ENCODE measurements around the gene NKX2-3.

The NKX2-3 gene

DNA sequence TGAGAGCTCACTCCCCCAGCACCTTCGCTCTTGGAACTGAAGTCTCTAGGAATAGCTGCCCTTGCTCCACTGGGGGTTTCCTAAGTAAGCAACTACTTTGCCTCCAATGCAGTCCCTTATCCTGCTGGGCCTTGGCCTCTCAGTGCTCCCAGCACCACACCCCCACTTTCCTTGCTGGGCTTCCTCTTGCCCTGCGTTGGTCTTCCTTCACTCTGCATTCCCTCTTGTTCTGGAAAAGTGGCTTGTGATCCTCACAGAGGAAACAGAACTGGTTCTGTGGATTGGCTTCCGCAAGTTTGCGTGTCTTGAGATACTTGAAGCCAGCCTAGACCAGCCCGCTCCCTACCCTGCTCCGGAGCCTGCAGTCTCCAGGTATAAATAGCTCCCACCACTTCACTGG is 6.4 kb downstream of the NKX2-3 start:
- no peak for DNase-seq

DNA sequence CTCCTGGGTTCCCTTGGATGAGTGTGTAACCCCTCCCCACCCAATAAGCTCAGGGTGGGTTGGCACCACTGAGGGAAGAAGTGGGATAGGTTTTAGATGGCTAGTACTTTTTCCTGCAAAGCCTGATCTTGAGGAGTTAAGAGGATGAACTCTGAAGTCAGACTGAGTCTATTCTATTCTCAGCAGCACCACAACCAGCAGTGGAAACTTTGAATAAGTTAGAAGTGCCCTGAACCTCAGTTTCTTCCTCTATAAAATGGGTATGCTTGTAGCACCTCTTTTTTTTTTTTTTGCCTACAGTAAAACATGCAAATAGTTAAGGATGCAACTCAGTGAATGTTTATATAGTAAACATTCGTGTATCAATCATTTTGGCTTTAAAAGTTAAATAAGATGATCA is 7.1 kb downstream of the NKX2-3 start:
- DNase-seq = no peak

DNA sequence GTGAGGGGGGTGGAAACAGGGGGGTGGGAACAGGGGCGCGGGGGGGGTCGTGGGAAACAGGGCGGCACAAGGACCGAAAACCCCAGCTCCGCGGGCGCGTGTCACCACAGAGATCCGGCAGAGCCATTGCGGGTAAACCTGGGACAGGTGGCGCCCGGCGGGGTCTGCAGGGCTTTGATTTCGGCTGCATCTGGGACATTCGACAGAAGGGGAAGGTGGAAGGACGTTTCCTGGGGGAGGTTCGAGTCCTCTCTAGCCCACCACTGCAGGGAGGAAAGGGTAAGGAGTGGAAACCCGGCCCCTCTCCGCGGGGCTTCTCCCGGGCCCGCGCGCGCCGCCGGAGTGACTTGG is 7.5 kb downstream of the NKX2-3 start:
- no peak for DNase-seq

DNA sequence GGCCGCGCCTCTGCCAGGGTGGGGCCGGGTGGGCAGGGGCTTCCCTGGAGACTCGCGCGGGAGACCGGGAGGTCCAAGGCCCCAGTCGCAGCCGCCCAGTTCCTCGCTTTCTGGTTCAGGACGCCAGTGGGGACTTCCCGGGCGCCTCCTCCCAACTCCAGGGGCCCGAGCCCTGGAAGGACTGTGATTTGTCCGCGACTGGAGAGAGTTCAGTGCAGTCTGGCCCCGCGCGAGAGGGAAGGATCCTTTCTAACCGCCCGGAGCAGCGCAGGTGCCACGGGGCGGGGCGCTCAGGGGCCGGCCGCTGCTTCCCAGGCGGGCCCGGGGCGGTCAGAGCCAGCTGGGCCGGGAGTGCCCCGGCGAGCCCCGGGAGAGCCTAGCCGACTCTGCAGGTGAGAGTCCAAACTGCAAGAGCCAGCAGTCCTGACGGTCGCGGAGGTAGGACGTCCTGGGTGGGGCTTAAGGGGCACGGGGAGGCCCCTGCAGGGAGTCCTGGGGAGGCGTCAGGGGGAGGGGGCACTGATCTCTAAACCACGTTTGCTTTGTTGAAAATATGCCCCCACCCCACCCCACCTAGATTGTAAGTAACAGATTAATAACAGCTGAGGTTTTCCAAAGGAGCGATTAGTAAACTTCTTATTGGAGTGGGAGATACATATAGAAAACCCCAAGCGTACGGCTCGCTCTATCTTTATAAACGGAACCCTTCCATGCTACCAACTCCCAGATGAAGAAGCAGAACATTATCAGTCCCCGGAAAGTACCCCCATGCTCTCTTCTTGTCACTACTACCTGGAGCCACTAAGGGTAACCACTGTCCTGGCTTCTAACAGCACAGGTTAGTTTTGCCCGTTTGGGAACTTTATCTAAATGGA is 8.2 kb downstream of the NKX2-3 start:
- no peak for DNase-seq

DNA sequence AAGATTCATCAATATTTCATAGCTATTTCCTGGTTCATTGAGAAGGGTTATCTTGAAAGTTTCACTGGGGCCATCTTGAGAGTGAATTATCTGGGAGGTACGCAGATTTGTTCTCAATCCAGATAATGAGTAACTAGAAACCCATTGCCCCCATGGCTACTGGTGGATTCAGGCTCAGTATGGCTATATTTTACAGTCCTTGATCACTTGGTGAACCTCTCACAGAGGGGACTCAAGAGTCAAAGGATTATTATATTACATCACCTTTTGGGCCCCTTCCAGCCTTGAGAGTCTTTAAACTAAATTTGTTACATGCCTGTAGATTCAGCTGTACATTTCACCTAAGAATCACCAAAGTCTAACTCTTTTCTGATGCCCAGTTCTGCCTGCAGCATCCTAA is 11.6 kb downstream of the NKX2-3 start:
- no peak for DNase-seq

DNA sequence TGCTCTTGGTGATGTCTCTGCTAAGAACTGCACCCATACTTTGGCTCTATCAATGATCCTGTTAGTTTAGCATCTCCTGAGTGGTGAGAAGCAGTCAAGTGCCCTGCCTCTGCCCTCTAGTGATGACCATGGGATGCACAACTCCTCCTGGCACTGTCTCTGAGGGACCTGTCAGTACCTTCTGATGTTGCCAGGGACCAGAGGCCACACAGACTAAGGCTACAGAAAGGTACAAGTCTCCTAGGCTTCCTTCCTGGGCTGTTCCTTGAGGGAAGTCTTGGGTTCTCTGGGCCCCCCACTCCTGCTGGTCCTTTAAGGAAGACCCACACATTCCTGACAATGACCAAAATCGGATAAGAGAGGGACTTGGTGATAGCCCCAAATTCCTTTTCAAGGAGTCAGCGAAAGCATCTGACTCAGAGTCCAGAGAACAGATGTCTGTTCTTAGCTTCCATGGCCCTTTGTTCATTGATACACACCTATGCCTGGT is 15.3 kb downstream of the NKX2-3 start:
- DNase-seq = no peak

DNA sequence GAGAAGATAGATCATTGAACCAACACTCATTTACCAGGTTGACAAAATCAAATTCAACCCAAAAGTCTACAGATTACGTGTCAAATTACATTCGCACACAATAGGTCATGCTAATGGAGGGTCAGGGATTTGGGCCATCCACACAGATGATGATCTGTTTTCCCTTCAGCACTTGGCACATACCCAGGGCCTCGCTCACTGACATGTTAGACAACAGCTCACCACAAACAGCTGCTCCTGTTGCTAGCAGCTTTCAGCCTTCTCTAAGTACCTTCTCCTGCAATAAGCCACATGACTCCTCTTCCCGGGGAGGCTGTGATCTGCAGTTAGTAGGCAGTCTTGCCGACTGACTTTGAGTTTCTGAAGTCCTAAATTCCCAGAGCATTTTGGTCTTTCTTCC is 18.4 kb downstream of the NKX2-3 start:
- no peak for DNase-seq

DNA sequence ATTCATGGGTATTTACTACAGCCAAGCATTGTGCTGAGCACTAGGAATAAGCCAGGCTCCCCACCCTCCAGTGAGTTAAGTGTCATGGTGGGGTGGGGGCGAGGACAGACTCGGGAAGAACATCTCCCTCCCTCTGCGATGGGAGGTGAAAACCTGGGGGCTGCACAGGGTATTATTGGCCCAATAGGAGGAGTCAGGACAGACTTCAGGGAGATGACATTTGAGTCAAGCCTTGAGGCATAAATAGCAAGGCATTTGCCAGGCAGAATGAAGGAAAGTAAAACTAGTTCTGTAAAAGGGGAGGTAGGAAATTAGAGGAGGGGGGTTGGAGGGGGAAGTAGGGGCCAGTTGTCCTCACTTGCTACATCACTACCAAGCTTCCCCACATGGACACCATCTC is 18.9 kb downstream of the NKX2-3 start:
- no peak for DNase-seq

DNA sequence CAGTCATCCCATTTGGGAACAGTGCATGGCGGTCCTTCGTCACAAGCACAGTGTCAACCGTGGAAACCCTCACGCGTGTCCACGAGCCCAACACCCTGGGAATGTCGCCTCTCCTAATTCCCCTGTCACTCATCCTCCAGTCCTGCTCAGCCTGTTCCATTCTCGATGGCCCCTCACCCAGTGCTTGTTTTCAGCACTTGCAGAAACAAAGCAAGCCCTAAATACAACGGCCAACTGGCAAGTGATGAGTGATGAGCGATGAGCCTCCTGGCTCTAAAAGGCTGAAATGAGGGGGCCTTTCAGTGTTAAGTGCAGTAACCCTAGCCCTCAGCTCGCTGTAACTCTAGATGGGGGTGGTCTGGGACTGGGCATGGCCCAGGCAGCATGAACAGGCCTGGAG is 22.6 kb downstream of the NKX2-3 start:
- no peak for DNase-seq

DNA sequence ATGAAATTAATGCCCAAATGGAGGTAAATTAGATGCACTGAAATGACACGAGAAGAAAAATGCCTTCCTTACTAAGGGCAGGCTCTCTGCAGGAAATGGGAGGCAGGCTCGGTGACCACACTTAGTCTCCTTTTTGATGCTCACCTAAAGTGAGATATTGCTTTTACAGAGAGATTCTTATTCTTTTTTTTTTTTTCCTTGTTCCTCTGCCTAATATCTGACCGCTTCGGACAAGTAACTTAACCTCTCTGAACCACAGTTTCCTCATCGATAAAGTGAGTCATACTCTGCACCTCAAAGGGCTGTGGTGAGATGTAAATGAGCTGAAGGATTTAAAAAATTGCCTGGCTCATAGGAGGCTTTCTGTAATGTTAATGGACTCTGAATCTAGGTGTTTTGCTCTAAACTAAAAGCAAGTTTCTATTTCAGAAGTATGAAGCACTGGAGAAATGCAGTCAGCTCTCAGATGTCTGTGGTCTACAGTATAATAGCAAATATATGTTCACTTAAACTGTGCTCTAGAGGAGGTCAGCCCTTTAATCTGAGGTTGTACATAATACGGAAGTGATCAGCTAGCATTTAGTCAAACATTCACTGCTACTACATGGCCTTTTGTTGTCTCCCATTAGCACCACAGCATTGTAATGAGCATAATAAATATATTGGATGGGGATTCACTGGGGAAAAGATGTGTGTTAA is 23.2 kb downstream of the NKX2-3 start:
- no peak for DNase-seq

DNA sequence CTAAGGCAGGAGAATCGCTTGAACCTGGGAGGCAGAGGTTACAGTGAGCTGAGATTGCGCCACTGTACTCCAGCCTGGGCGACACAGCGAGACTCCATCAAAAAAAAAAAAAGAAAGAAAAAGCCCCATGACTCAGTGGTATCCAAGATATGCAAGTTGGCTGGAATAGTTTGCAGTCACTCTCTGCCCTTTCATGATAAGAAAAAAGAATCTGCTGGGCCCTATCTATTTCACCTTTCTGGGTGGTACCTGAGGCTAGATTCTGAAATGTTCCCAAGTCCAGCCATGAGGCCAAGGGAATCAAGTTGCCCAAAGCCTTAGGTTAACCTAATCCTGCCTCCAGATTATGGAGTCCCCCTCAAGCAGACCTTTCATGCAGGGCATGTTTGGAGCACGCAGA is 24.3 kb downstream of the NKX2-3 start:
- DNase-seq = no peak

DNA sequence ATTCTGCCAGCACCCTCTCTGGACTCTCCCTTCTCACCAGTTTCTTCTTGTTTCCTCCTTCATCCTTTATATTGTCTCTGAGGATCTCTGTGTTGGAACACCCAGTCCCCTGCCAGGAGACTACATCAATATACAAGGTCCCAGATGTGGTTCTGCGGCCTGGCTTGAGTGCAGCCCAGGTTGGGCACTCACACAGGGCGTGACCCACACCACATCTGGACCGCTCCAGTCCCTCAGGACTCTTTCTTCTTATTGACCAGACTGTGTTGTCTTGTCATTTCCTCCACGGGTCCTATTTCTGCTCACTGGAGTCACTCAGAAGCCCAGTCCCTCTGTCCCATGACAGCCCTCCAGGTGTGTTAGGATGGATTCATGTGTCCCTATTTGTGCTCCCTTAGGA is 26.0 kb downstream of the NKX2-3 start:
- no peak for DNase-seq

DNA sequence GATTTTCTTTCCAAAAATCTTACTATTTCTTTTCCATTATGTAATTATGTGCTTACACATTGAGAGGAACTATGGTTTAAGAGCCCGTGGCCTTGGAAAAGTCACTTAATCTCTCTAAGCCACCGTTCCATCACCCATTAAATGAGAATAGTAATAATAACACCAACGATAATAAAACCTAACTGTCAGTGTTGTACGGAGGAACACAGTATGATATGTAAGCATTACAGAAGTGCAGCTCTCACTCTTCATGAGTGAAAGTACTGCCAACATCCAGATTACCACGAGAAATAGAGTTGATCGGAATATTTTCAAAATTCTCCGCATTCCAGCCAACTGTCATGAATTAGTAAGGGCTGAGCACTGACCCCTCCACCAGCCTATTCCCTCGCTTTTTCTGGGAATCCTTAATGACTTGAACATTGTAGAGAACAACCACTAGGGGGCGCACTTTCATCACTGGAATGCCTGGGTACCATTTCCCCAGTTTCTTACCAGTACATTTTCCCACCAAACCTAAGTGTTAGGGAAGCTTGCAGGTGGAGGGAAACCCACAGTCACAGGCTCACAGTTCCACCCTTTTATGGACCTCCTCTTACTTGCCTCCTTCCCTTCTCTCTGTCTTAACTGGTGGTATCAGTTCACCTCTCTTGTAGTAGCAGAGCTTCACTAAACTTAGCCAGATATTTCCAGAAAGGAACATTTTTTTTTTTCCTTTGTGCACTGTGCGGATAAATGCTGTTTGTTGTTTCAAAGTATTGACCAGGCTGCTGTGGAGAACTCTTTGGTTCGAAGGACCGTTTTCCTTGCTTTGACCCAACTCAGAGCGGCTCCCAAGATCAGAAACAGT is 27.8 kb downstream of the NKX2-3 start:
- peak in 1 of 2 donors; percentile 28 for DNase-seq

DNA sequence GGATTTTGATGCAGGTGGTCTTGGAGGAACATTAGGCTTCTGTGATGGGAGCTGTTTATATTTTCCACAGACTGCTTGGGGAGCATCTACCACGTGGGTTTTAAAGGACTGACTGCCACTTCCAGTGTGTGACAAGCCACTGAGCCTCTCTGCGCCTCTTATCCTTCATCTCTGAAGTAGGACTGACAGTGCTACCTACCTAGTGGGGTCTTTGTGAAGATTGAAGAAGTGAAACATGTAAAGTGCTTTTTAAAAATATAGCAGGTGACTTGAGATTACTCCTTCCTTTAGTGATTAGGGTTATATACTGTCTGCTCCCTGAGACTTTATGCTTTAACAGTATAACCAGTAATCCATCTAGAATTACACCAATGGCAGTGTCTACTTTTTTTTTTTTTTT is 29.9 kb downstream of the NKX2-3 start:
- no peak for DNase-seq

DNA sequence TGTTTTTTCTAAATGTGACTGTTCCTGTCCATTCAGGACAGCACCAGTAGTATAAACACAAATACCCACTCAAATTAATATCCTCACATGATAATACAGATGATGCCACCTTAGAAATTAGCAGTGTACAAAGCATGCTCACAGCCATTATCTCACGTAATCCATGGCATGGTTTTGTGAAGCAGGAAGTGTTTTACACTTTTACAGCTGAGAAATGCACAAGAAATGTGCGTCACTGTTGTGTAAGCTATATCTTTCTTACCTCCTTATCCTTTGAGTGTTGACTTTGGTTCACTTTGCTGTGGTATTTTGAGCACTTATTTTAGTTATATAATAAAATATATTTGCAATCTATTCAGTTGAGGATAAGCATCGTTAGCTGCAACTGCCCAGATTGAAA is 31.6 kb downstream of the NKX2-3 start:
- no peak for DNase-seq

DNA sequence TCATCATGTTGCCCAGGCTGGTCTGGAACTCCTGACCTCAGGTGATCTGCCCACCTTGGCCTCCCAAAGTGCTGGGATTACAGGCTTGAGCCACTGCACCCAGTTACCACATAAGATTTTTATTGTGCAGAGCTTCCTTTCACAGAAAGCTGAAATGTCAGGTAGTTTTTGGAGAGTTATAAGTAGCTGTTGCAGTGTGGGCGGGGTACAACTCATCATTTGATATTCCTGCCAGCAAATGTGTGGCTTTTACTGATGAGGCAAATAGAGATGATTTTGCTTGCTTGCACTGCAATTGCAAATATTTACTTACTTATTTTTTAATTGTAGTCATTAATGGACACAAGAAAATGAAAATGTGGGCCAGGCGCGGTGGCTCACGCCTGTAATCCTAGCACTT is 32.4 kb downstream of the NKX2-3 start:
- DNase-seq = no peak

DNA sequence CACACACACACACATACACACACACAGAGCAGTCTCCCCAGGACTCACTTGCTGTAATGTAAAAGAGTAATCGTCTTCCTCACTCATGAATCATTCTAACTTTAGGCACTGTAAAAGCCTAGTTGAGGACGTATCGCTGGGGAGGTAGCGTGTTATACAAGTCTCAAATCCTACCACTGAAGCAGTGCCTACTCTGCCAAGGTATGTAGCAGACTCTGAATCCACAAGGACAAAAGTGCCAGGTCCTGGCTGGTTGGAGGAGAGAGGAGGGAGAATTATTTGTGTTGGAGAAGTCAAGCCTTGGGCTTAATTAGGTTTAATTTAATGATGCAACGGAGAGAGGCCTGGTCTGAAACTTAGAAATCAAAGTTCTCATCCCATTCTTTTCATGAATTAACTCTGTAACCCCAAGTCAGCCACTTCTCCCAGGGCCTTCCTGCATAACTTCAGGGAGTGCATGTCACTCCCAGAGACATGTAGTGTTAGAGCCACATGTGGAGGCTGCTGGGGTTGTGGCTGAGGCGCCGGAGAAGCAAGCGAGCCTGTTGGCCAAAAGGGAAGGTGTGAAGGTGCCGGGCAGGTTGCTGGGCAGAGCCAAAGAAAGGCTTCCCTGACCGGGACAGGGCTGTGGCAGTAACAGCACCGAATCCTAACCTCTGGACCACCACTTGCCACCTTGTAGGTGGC is 36.7 kb downstream of the NKX2-3 start:
- no peak for DNase-seq

DNA sequence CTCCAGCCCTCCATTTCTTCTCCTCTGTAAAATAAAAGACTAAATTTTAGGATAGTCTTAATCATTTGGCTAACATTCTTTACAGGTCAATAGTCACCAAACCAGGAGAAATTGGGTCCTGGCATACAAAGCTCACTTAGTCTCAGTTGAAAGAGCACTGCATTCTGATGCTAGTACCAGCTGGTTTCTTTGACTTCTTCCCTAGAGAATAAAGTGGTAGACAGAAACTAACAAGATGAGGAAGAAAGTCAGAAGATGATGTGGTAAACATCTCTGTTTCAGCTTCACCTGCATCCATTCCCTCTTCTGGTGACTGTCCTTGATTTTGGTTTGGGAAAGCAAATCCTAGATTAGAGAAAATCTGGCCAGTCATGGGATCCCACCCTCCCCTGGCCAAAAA is 37.2 kb downstream of the NKX2-3 start:
- DNase-seq = no peak

DNA sequence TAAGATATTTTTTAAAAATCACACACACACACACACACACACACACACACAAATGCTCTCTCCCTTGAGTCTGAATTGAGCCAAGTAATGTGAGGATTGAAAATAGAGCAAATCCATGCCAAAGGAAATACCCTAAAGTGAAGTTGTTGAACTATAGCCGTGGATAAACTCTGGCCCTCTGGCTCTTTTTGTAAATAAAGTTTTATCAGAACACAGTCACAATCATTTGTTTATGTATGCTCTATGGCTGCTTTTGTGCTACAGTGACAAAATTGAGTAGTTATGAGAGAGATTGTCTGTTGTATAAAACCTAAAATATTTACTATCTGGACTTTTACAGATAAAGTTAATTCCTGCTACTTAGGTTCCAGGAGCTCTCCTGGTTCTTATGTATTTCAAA is 39.1 kb downstream of the NKX2-3 start:
- DNase-seq = no peak

DNA sequence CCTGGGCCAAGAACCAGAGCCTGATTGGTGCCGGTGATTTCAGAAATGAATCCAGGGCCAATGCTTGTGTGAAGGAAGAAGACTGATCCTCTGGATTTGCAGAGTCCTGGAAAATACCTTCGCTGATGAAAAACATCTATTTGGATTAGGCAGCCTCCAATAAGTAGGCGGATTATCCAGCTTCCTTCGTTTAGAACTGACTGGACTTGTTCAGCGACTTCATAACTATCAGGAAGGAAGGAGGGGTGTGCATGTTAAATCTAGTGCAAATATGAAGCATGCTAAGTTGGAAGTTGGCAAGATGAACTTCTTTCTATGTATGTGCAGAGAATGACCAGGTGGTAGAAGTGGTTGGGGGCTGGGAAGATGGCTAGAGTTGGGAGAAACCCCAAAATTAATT is 41.0 kb downstream of the NKX2-3 start:
- DNase-seq = no peak

DNA sequence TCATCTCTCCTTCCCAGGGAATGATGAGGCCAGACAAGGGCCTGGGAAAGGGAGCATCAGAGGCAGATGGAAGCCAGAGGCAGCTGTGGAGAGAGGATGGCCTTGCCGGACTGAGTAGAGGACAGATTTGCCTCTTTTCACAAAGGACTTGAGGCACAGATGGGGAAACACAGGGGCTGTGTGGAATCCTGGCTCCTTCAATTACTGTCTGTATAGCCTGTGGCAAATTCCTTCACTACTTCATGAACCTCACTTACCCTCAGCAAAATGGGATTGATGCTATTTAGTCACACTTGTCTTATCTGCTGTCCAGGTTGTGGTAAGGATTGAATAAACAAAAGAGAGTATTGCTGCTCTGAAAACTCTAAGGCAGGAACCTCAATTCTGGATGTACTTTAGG is 47.2 kb downstream of the NKX2-3 start:
- no peak for DNase-seq

DNA sequence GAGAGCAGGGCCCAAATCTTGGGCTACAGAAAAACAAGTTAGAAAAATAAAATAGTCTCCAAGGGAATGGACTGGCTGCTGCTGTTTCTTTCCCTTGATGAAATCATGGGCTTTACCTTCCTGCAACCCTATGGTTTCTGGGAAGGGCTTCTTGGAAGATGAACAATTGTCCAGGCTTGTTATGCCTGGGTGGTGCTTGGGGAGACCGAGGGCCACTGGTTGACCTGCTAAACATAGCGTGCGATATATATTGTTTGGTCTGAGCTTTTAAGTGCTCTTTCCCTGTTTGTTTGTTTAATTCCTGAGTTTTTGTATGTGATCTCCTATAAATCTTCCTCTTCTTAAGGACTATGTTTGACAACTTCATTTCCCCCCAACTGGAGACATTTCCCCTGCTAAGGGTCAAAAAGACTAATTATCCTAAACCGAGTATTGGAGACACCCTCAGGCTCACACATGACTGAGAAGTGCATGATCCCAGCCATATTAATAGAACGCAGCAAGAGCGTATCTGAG is 49.6 kb downstream of the NKX2-3 start:
- DNase-seq = no peak

DNA sequence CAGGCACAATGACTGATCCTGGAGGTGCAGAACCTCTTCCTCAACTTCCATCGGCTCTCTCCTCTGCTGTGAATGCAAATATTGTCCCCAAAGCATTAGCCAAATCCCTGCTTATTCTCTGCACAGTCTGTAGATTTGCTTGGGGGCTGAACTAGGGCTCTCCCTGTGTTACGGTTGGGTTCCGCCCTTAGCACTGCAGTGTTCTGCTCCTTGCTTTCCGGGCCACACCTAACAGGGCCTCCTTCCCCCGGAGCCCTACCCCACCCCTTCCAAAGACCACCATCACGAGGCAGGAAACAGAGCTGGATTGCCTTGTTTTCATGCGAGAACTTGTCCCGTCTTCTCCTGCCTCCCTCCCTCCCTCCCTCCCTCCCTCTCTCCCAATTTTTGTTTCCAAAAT is 50.9 kb downstream of the NKX2-3 start:
- no peak for DNase-seq
